MM.1S (cell line): ENCODE measurements around the gene RAB22A.

Source experiments
- CTCF ChIP-seq: fragments of 300-600 bp; sonication (generic); IDR thresholded peaks from 2 replicates; pipeline ENCODE4 v1.5.1; 2016; ENCODE audit warnings: antibody characterized with exemption, low read length, mixed read lengths
- EZH2 ChIP-seq: fragments of 300-600 bp; sonication (generic); optimal IDR thresholded peaks from 2 replicates; pipeline ENCODE3; 2017; ENCODE audit warnings: low read depth, mild to moderate bottlenecking, antibody characterized with exemption, low read length, mixed read lengths
- EZH2phosphoT487 ChIP-seq: fragments of 300-600 bp; sonication (generic); IDR thresholded peaks from 2 replicates; pipeline ENCODE4 v1.6.1; 2018; ENCODE audit warnings: antibody characterized with exemption, low read length

GRCh38 chr20:58305061-58305460 is 4.5 kb upstream of the RAB22A start:
- TF ChIP-seq CTCF (no peak), EZH2 (no peak), EZH2phosphoT487 (no peak)
